BLaER1 (cell line): ENCODE data around the gene LETM1.

Experiments used
- H3K27ac ChIP-seq: shearing (Covaris generic); formaldehyde crosslinking; 2 replicates; pipeline ENCODE4 v1.8.1; 2022
- H3K27me3 ChIP-seq: shearing (Covaris generic); formaldehyde crosslinking; 2 replicates; pipeline ENCODE4 v1.8.1; 2022
- H3K36me3 ChIP-seq: shearing (Covaris generic); formaldehyde crosslinking; 2 replicates; pipeline ENCODE4 v1.8.1; 2022
- H3K4me1 ChIP-seq: shearing (Covaris generic); formaldehyde crosslinking; 2 replicates; pipeline ENCODE4 v1.8.1; 2022
- H3K4me2 ChIP-seq: shearing (Covaris generic); formaldehyde crosslinking; 2 replicates; pipeline ENCODE4 v1.8.1; 2022
- H3K4me3 ChIP-seq: shearing (Covaris generic); formaldehyde crosslinking; 2 replicates; pipeline ENCODE4 v1.8.1; 2022
- H3K9ac ChIP-seq: shearing (Covaris generic); formaldehyde crosslinking; 2 replicates; pipeline ENCODE4 v1.8.1; 2022
- H3K9me3 ChIP-seq: shearing (Covaris generic); formaldehyde crosslinking; 2 replicates; pipeline ENCODE4 v1.8.1; 2022
- H4K20me1 ChIP-seq: shearing (Covaris generic); formaldehyde crosslinking; 2 replicates; pipeline ENCODE4 v1.8.1; 2022
- Cebpa-rat ChIP-seq: shearing (Covaris generic); IDR thresholded peaks from 2 replicates; pipeline ENCODE4 v1.8.1; 2022

The LETM1 gene

DNA sequence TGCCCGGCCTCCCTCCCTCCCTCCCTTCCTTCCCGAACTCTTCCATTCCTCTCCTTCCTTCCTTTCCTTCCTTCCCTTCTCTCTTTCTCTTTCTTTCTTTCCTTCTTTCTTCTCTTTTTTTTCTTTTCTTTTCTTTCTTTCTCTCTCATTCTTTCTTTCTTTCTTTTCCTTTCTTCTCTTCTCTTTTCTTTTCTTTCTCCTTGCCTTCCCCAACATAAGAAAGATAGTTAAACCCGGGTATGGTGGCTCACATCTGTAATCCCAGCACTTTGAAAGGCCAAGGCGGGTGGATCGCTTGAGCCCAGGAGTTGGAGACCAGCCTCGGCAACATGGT lies 40.7 kb upstream of the LETM1 start:
- Histone ChIP-seq H3K36me3 (peaks cover 68% of the 10 kb centered on the region), H3K4me3 (no peak overlapping the region), H3K9ac (no peak overlapping the region), H3K9me3 (no peaks in the 10 kb centered on the region), H3K27me3 (no peaks in the 10 kb centered on the region), H3K4me1 (peaks cover 38% of the 10 kb centered on the region), H4K20me1 (peaks cover 100% of the 10 kb centered on the region), H3K27ac (no peak overlapping the region), H3K4me2 (no peak overlapping the region)
- no peak for TF ChIP-seq Cebpa-rat

GRCh38 chr4:1895971-1896657 lies 40.2 kb upstream of the LETM1 start:
- TF ChIP-seq Cebpa-rat: no peak
- H3K27ac ChIP-seq: no peak overlapping the region
- peaks cover 68% of the 10 kb centered on the region for H3K36me3 ChIP-seq

GRCh38 chr4:1890979-1891570 lies 35.1 kb upstream of the LETM1 start:
- Histone ChIP-seq H3K27me3 (no peaks in the 10 kb centered on the region), H3K4me3 (no peak overlapping the region), H4K20me1 (peaks cover 100% of the 10 kb centered on the region), H3K27ac (no peak overlapping the region), H3K9ac (no peak overlapping the region), H3K4me1 (peaks cover 26% of the 10 kb centered on the region), H3K9me3 (no peaks in the 10 kb centered on the region), H3K36me3 (peaks cover 77% of the 10 kb centered on the region), H3K4me2 (no peak overlapping the region)
- no peak for TF ChIP-seq Cebpa-rat

More at GRCh38 chr4:1895971-1896657, 40.2 kb upstream of the LETM1 start:
- no peak overlapping the region for H3K4me3 ChIP-seq
- H4K20me1 ChIP-seq: peaks cover 100% of the 10 kb centered on the region
- no peak overlapping the region for H3K9ac ChIP-seq
- no peak overlapping the region for H3K4me2 ChIP-seq
- H3K9me3 ChIP-seq: no peaks in the 10 kb centered on the region
- peaks cover 38% of the 10 kb centered on the region for H3K4me1 ChIP-seq
- H3K27me3 ChIP-seq: no peaks in the 10 kb centered on the region

GRCh38 chr4:1887052-1887451 lies 31.1 kb upstream of the LETM1 start:
- peaks cover 100% of the 10 kb centered on the region for H4K20me1 ChIP-seq
- H3K4me2 ChIP-seq: no peak overlapping the region; the same call in 1 of the 2 replicates
- H3K27ac ChIP-seq: no peak overlapping the region
- H3K4me3 ChIP-seq: no peak overlapping the region
- TF ChIP-seq Cebpa-rat: no peak
- H3K9me3 ChIP-seq: no peaks in the 10 kb centered on the region
- H3K27me3 ChIP-seq: no peaks in the 10 kb centered on the region
- H3K9ac ChIP-seq: no peak overlapping the region
- H3K36me3 ChIP-seq: peaks cover 45% of the 10 kb centered on the region
- H3K4me1 ChIP-seq: peaks cover 39% of the 10 kb centered on the region

DNA sequence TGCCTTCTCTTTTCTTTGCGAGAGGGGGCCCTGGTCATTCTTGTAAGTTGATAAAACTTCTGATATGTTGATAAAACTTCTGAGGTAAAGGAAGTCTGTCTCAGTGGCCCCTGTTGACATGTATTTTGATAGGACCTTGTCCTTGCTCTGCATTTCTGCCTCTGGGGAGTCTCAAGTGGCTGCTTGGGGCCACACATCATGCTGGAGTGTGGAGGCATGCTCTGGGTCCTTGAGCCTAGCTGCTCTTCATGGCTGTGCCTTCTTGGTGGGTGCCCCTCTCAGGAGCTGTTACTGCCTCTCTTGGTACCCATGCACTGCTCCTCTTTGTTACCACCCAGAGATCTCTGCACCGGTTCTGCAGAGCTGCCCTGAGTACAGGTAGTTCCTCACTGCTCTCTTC lies 29.5 kb upstream of the LETM1 start:
- peaks cover 41% of the 10 kb centered on the region for H3K36me3 ChIP-seq
- H3K4me2 ChIP-seq: 0 out of 2 replicates have a peak overlapping the region, but pooled peaks have one; percentile 19
- H3K27ac ChIP-seq: no peak overlapping the region
- no peaks in the 10 kb centered on the region for H3K27me3 ChIP-seq
- peaks cover 51% of the 10 kb centered on the region for H3K4me1 ChIP-seq
- peaks cover 100% of the 10 kb centered on the region for H4K20me1 ChIP-seq
- TF ChIP-seq Cebpa-rat: no peak
- H3K9ac ChIP-seq: peak overlapping the region; percentile 34; the same call in 1 of the 2 replicates
- H3K4me3 ChIP-seq: no peak overlapping the region
- H3K9me3 ChIP-seq: no peaks in the 10 kb centered on the region

DNA sequence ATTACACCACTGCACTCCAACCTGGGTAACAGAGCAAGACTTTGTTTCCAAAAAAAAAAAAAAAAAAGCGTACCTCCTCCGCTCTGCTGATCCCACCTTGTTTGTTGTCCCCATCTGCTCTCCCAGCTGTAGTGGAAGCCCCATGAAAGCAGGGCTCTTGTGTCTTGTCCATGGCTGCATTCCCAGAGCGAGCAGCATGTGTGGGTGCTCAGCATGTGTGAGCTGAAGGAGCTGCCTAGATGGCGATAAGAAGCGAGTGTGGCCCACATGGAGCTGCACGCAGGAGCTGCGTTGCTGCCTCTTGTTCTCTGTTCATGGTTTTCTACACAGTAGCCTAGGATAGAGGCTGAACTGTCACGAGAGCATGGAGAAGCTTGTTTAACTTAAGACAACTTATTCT lies 27.6 kb upstream of the LETM1 start:
- no peak overlapping the region for H3K4me3 ChIP-seq
- peaks cover 100% of the 10 kb centered on the region for H4K20me1 ChIP-seq
- H3K4me1 ChIP-seq: peaks cover 64% of the 10 kb centered on the region
- H3K9ac ChIP-seq: no peak overlapping the region
- H3K4me2 ChIP-seq: no peak overlapping the region
- TF ChIP-seq Cebpa-rat: no peak
- H3K27me3 ChIP-seq: no peaks in the 10 kb centered on the region
- peaks cover 32% of the 10 kb centered on the region for H3K36me3 ChIP-seq
- no peaks in the 10 kb centered on the region for H3K9me3 ChIP-seq
- H3K27ac ChIP-seq: no peak overlapping the region

- H3K36me3 ChIP-seq: peaks cover 32% of the 10 kb centered on the region
- TF ChIP-seq Cebpa-rat: no peak
- no peak overlapping the region for H3K4me2 ChIP-seq
- no peak overlapping the region for H3K27ac ChIP-seq
- no peak overlapping the region for H3K9ac ChIP-seq
- H3K27me3 ChIP-seq: no peaks in the 10 kb centered on the region
- no peak overlapping the region for H3K4me3 ChIP-seq
- peaks cover 100% of the 10 kb centered on the region for H4K20me1 ChIP-seq
- peaks cover 63% of the 10 kb centered on the region for H3K4me1 ChIP-seq
- no peaks in the 10 kb centered on the region for H3K9me3 ChIP-seq
Measured at GRCh38 chr4:1882850-1883271, 26.9 kb upstream of the LETM1 start.

GRCh38 chr4:1880332-1880731 lies 24.4 kb upstream of the LETM1 start:
- H3K4me1 ChIP-seq: peaks cover 48% of the 10 kb centered on the region
- no peak overlapping the region for H3K27ac ChIP-seq
- peaks cover 100% of the 10 kb centered on the region for H4K20me1 ChIP-seq

DNA sequence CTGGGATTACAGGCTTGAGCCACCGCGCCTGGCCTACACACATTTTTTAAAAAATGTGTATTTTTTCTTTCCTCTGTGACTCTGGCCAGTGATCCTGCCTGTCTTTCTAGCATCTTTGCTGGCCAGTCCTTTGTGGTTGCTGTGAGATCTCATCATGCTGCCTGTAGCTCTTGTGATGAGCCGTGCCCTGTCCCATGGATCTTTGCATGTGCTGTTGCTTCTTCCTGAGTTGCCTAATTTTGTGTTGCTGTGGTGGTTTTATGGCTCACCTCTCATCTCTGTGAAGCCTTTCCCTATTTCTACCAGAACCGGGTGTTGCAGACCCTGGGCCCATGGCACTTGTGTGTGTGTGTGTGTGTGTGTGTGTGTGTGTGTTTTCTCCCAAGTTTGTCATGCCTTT lies 23.5 kb upstream of the LETM1 start:
- Histone ChIP-seq H3K27ac (no peak overlapping the region), H3K27me3 (no peaks in the 10 kb centered on the region), H3K9me3 (no peaks in the 10 kb centered on the region), H3K9ac (no peak overlapping the region), H3K36me3 (peaks cover 31% of the 10 kb centered on the region), H3K4me2 (no peak overlapping the region), H3K4me1 (peaks cover 48% of the 10 kb centered on the region), H3K4me3 (no peak overlapping the region), H4K20me1 (peaks cover 100% of the 10 kb centered on the region)
- no peak for TF ChIP-seq Cebpa-rat

More at GRCh38 chr4:1880332-1880731, 24.4 kb upstream of the LETM1 start:
- TF ChIP-seq Cebpa-rat: no peak
- Histone ChIP-seq H3K4me2 (no peak overlapping the region), H3K4me3 (no peak overlapping the region), H3K36me3 (peaks cover 31% of the 10 kb centered on the region), H3K9me3 (no peaks in the 10 kb centered on the region), H3K27me3 (no peaks in the 10 kb centered on the region), H3K9ac (no peak overlapping the region)

GRCh38 chr4:1874201-1874600 lies 18.2 kb upstream of the LETM1 start:
- Histone ChIP-seq H3K36me3 (peaks cover 13% of the 10 kb centered on the region), H3K9me3 (no peaks in the 10 kb centered on the region), H3K9ac (0 out of 2 replicates have a peak overlapping the region, but pooled peaks have one; percentile 24), H3K27ac (no peak overlapping the region), H3K4me1 (peaks cover 47% of the 10 kb centered on the region), H4K20me1 (peaks cover 66% of the 10 kb centered on the region), H3K4me3 (no peak overlapping the region), H3K4me2 (peak overlapping the region; percentile 90; the same call in 1 of the 2 replicates), H3K27me3 (no peaks in the 10 kb centered on the region)
- no peak for TF ChIP-seq Cebpa-rat
